Neuronal stem cell (in vitro differentiated cells): ENCODE results near the gene DLGAP4.

Experiments used
- DNase-seq: peaks from one replicate; pipeline ENCODE4 v3.0.0-alpha.2; 2013; ENCODE audit warnings: low spot score
- H2AFZ ChIP-seq: one replicate; pipeline ENCODE4 v1.6.1; 2013; ENCODE audit warnings: mild to moderate bottlenecking, low read length, inconsistent platforms
- H2AK5ac ChIP-seq: 2 replicates; pipeline ENCODE4 v1.6.1; 2013; ENCODE audit warnings: low read depth, mild to moderate bottlenecking, inconsistent platforms, low read length, moderate library complexity, mixed read lengths
- H2BK120ac ChIP-seq: 2 replicates; pipeline ENCODE4 v1.6.1; 2013; ENCODE audit warnings: low read depth, mild to moderate bottlenecking, inconsistent platforms, low read length, moderate library complexity, mixed read lengths
- H2BK12ac ChIP-seq: one replicate; pipeline ENCODE4 v1.6.1; 2013; ENCODE audit warnings: low read length, inconsistent platforms
- H2BK15ac ChIP-seq: 2 replicates; pipeline ENCODE4 v1.6.1; 2013; ENCODE audit warnings: mild to moderate bottlenecking, low read length, inconsistent platforms, mixed read lengths
- H2BK5ac ChIP-seq: one replicate; pipeline ENCODE4 v1.6.1; 2013; ENCODE audit warnings: inconsistent platforms, mild to moderate bottlenecking, low read length, moderate library complexity
- H3K14ac ChIP-seq: one replicate; pipeline ENCODE4 v1.6.1; 2013; ENCODE audit warnings: low read length, inconsistent platforms
- H3K18ac ChIP-seq: 2 replicates; pipeline ENCODE4 v1.6.1; 2013; ENCODE audit warnings: low read length, inconsistent platforms
- H3K23ac ChIP-seq: 2 replicates; pipeline ENCODE4 v1.6.1; 2013; ENCODE audit warnings: low read depth, mild to moderate bottlenecking, mixed read lengths, low read length, inconsistent platforms; ENCODE audit not compliant: poor library complexity
- H3K27ac ChIP-seq: replicated peaks from 3 replicates; pipeline ENCODE4 v1.5.1; 2013; ENCODE audit warnings: low read length, inconsistent platforms
- H3K27me3 ChIP-seq, 3 experiments: 2 replicates each; pipeline ENCODE4 v1.6.1; 2013; ENCODE audit warnings: low read length in 3 of 3, mild to moderate bottlenecking in 2 of 3, inconsistent platforms in 1 of 3, low read depth in 1 of 3, mixed read lengths in 1 of 3, moderate library complexity in 1 of 3; ENCODE audit not compliant: control insufficient read depth in 3 of 3, insufficient read depth in 3 of 3
- H3K36me3 ChIP-seq, 2 donors: replicated peaks in 1 of 2; 2 replicates each; pipeline ENCODE4 v1.6.1; 2013; ENCODE audit warnings: low read length in 2 of 2; ENCODE audit not compliant: control insufficient read depth in 2 of 2, insufficient read depth in 2 of 2
- H3K4ac ChIP-seq: 2 replicates; pipeline ENCODE4 v1.6.1; 2013; ENCODE audit warnings: inconsistent platforms, mild to moderate bottlenecking, low read length, moderate library complexity
- H3K4me1 ChIP-seq, 2 donors: 1 replicate in 1 of 2; 2 replicates in 1 of 2; pipeline ENCODE4 v1.6.1; 2013; ENCODE audit warnings: low read length in 2 of 2, low read depth in 1 of 2; ENCODE audit not compliant: control insufficient read depth in 2 of 2, insufficient read depth in 1 of 2
- H3K4me2 ChIP-seq: one replicate; pipeline ENCODE4 v1.6.1; 2013; ENCODE audit warnings: mild to moderate bottlenecking, low read length, inconsistent platforms; ENCODE audit not compliant: insufficient read depth, poor library complexity, severe bottlenecking
- H3K4me3 ChIP-seq, 2 donors: 2 replicates each; pipeline ENCODE4 v1.5.1; 2013; ENCODE audit warnings: low read length in 2 of 2, mild to moderate bottlenecking in 2 of 2, inconsistent platforms in 1 of 2, moderate library complexity in 1 of 2
- H3K79me1 ChIP-seq: one replicate; pipeline ENCODE4 v1.6.1; 2013; ENCODE audit warnings: low read depth, mild to moderate bottlenecking, inconsistent platforms, low read length, moderate library complexity
- H3K9ac ChIP-seq: one replicate; pipeline ENCODE4 v1.6.1; 2013; ENCODE audit warnings: mild to moderate bottlenecking, low read depth, low read length, inconsistent platforms; ENCODE audit not compliant: poor library complexity
- H3K9me3 ChIP-seq, 2 donors: replicated peaks in 1 of 2; 2 replicates each; pipeline versions ENCODE3 to v1.6.1; 2013; ENCODE audit warnings: low read length in 2 of 2, mild to moderate bottlenecking in 2 of 2, inconsistent platforms in 1 of 2, low read depth in 1 of 2, mixed read lengths in 1 of 2, moderate library complexity in 1 of 2; ENCODE audit not compliant: control insufficient read depth in 2 of 2, insufficient read depth in 1 of 2
- H4K8ac ChIP-seq: one replicate; pipeline ENCODE4 v1.6.1; 2013; ENCODE audit warnings: low read depth, mild to moderate bottlenecking, inconsistent platforms, low read length, moderate library complexity
- H4K91ac ChIP-seq: one replicate; pipeline ENCODE4 v1.6.1; 2013; ENCODE audit warnings: low read length, low read depth, mild to moderate bottlenecking, inconsistent platforms; ENCODE audit not compliant: poor library complexity
- WGBS, 2 donors: extraction: QIAGEN DNeasy Blood & Tissue Kit; methylation state at CpG; one replicate each; pipeline ENCODE4 v1.1.7; 2013; ENCODE audit warnings: missing lambda C conversion rate in 2 of 2, mixed read lengths in 1 of 2; ENCODE audit not compliant: insufficient read length in 2 of 2, insufficient replicate concordance in 1 of 2; ENCODE audit errors: extremely low coverage in 2 of 2; 5-methylcytosine and 5-hydroxymethylcytosine counted together

DLGAP4 gene

GRCh38 chr20:36527331-36528125 lies 221.4 kb downstream of the DLGAP4 start:
- H2AK5ac ChIP-seq = no peak overlapping the region
- no CpG with 5 or more reads among the region's 32 CpGs for WGBS, 2 donors
- no peak overlapping the region for H3K9ac ChIP-seq
- H3K36me3 ChIP-seq = peaks cover 42 to 77% of the 10 kb centered on the region in 2 donors
- H4K91ac ChIP-seq = no peak overlapping the region
- no peak overlapping the region for H2AFZ ChIP-seq
- no peak overlapping the region for H3K4me2 ChIP-seq
- DNase-seq = no peak
- no peak overlapping the region for H3K18ac ChIP-seq
- H3K4me3 ChIP-seq = no peak overlapping the region
- H2BK15ac ChIP-seq = no peak overlapping the region
- H2BK12ac ChIP-seq = no peak overlapping the region
- no peak overlapping the region for H3K27ac ChIP-seq
- no peak overlapping the region for H3K14ac ChIP-seq
- H3K79me1 ChIP-seq = peaks cover 5% of the 10 kb centered on the region
- H3K4ac ChIP-seq = no peak overlapping the region
- no peaks in the 10 kb centered on the region for H3K4me1 ChIP-seq
- no peak overlapping the region for H3K23ac ChIP-seq
- no peaks in the 10 kb centered on the region for H3K9me3 ChIP-seq
- peak overlapping the region; percentile 26 for H2BK5ac ChIP-seq
- no peak overlapping the region for H4K8ac ChIP-seq
- no peak overlapping the region for H2BK120ac ChIP-seq
- H3K27me3 ChIP-seq = no peaks in the 10 kb centered on the region

- Histone ChIP-seq H3K4me3 (no peak overlapping the region), H3K4me1 (no peaks in the 10 kb centered on the region), H3K18ac (no peak overlapping the region), H3K9me3 (no peaks in the 10 kb centered on the region), H4K8ac (no peak overlapping the region), H4K91ac (no peak overlapping the region), H3K27me3 (no peaks in the 10 kb centered on the region), H3K23ac (no peak overlapping the region), H2AK5ac (no peak overlapping the region), H2BK12ac (no peak overlapping the region), H2BK120ac (no peak overlapping the region), H2BK15ac (no peak overlapping the region), H3K36me3 (peaks cover 38 to 69% of the 10 kb centered on the region in 2 donors), H3K27ac (no peak overlapping the region), H3K9ac (no peak overlapping the region), H3K4me2 (no peak overlapping the region), H3K79me1 (peaks cover 1% of the 10 kb centered on the region), H3K4ac (no peak overlapping the region), H2BK5ac (no peak overlapping the region), H2AFZ (no peak overlapping the region), H3K14ac (no peak overlapping the region)
- WGBS, 2 donors = no CpG with 5 or more reads among the region's 18 CpGs
- no peak for DNase-seq
Measured at GRCh38 chr20:36528176-36528874, 222.2 kb downstream of the DLGAP4 start.

GRCh38 chr20:36528875-36529417 lies 222.8 kb downstream of the DLGAP4 start:
- H3K18ac ChIP-seq = peak overlapping the region; percentile 39
- no peak for DNase-seq
- H4K91ac ChIP-seq = no peak overlapping the region
- H3K9ac ChIP-seq = no peak overlapping the region
- H3K9me3 ChIP-seq = no peaks in the 10 kb centered on the region
- H3K79me1 ChIP-seq = peaks cover 1% of the 10 kb centered on the region
- H3K23ac ChIP-seq = no peak overlapping the region
- no peak overlapping the region for H2BK12ac ChIP-seq
- no CpG with 5 or more reads among the region's 14 CpGs for WGBS, 2 donors
- H3K14ac ChIP-seq = no peak overlapping the region
- no peak overlapping the region for H4K8ac ChIP-seq
- H2BK120ac ChIP-seq = no peak overlapping the region
- peak overlapping the region in 1 of 2 donors; percentile 10 for H3K4me3 ChIP-seq
- H2AFZ ChIP-seq = no peak overlapping the region
- H3K4me1 ChIP-seq = no peaks in the 10 kb centered on the region
- H2AK5ac ChIP-seq = no peak overlapping the region
- H3K4me2 ChIP-seq = no peak overlapping the region
- no peak overlapping the region for H3K4ac ChIP-seq
- H3K27me3 ChIP-seq = no peaks in the 10 kb centered on the region
- no peak overlapping the region for H3K27ac ChIP-seq
- H2BK15ac ChIP-seq = no peak overlapping the region
- H2BK5ac ChIP-seq = no peak overlapping the region
- peaks cover 35 to 63% of the 10 kb centered on the region in 2 donors for H3K36me3 ChIP-seq

GRCh38 chr20:36532388-36532787 lies 226.2 kb downstream of the DLGAP4 start:
- Histone ChIP-seq H3K36me3 (peaks cover 12 to 29% of the 10 kb centered on the region in 2 donors), H3K9me3 (no peaks in the 10 kb centered on the region)

More at GRCh38 chr20:36532388-36532787, 226.2 kb downstream of the DLGAP4 start:
- Histone ChIP-seq H3K18ac (no peak overlapping the region), H3K27ac (no peak overlapping the region), H3K79me1 (peaks cover 1% of the 10 kb centered on the region), H2BK5ac (no peak overlapping the region), H2BK15ac (no peak overlapping the region), H3K27me3 (no peaks in the 10 kb centered on the region), H2AFZ (no peak overlapping the region), H3K4me2 (no peak overlapping the region), H4K8ac (no peak overlapping the region), H2BK120ac (no peak overlapping the region), H3K4me1 (no peaks in the 10 kb centered on the region), H3K4ac (no peak overlapping the region), H3K23ac (no peak overlapping the region), H2BK12ac (no peak overlapping the region), H3K9ac (no peak overlapping the region), H4K91ac (no peak overlapping the region), H3K4me3 (no peak overlapping the region), H2AK5ac (no peak overlapping the region), H3K14ac (no peak overlapping the region)
- no peak for DNase-seq
- no CpG with 5 or more reads among the region's 10 CpGs for WGBS, 2 donors
